Measurements from ENCODE around the gene PCDHA6.
"Not testable (repeated sequence)": the region's sequence is repeated elsewhere in the genome, so short reads cannot be mapped to it uniquely, and the experiment has no call there.

Gene PCDHA6

DNA sequence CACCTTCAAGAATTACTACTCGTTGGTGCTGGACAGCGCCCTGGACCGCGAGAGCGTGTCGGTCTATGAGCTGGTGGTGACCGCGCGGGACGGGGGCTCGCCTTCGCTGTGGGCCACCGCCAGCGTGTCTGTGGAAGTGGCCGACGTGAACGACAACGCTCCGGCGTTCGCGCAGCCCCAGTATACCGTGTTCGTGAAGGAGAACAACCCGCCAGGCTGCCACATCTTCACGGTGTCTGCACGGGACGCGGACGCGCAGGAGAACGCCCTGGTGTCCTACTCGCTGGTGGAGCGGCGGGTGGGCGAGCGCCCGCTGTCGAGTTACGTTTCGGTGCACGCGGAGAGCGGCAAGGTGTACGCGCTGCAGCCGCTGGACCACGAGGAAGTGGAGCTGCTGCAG lies 4.8 kb upstream of the PCDHA6 start:
- DNase-seq, result not testable (repeated sequence)

DNA sequence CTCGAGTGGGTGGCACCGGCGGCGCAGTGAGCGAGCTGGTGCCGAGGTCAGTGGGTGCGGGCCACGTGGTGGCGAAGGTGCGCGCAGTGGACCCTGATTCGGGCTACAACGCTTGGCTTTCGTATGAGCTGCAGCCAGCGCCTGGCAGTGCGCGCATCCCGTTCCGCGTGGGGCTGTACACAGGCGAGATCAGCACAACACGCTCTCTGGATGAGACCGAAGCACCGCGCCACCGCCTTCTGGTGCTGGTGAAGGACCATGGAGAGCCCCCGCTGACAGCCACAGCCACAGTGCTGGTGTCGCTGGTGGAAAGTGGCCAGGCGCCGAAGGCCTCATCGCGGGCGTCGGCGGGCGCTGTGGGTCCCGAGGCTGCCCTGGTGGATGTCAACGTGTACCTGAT lies 4.3 kb upstream of the PCDHA6 start:
- DNase-seq, result no peak

DNA sequence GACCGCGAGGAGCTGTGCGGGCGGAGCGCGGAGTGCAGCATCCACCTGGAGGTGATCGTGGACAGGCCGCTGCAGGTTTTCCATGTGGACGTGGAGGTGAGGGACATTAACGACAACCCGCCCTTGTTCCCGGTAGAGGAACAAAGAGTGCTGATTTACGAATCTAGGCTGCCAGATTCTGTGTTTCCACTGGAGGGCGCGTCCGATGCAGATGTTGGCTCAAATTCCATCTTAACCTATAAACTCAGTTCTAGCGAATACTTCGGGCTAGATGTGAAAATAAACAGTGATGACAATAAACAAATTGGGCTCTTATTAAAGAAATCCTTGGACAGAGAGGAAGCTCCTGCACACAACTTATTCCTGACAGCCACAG lies 590 bp downstream of the PCDHA6 start:
- no peak for DNase-seq

DNA sequence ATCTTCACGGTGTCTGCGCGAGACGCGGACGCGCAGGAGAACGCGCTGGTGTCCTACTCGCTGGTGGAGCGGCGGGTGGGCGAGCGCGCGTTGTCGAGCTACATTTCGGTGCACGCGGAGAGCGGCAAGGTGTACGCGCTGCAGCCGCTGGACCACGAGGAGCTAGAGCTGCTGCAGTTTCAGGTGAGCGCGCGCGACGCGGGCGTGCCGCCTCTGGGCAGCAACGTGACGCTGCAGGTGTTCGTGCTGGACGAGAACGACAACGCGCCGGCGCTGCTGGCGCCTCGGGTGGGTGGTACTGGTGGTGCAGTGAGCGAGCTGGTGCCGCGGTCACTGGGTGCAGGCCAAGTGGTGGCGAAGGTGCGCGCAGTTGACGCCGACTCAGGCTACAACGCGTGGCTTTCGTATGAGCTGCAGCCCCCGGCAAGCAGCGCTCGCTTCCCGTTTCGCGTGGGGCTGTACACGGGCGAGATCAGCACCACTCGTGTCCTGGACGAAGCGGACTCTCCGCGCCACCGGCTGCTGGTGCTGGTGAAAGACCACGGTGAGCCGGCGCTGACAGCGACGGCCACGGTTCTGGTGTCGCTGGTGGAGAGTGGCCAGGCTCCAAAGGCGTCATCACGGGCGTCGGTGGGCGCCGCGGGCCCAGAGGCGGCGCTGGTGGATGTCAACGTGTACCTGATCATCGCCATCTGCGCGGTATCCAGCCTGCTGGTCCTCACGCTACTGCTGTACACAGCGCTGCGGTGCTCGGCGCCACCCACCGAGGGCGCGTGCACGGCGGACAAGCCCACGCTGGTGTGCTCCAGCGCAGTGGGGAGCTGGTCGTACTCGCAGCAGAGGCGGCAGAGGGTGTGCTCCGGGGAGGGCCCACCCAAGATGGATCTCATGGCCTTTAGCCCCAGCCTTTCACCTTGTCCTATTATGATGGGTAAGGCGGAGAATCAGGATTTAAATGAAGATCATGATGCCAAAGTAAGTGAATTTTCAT lies 2.0 kb downstream of the PCDHA6 start:
- DNase-seq, result not testable (repeated sequence)

DNA sequence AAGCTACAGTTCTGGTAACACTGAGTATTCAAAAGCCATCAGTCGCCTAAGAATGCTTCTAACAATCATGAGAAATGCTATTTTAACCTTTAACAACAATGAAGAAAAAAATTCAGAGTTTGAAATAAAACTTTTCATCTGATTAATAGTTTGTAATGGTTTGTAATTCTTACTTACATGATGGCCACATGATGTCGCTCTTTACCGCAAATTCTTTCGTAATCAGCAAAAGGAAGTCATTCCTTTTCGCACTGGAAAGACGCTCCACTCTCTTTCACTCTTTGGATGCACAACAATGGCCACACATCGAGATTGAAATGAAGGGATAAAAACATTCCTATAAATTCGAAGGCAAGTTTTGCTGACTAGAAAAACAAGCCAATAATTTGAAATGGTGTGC lies 6.2 kb downstream of the PCDHA6 start, which contains the start of gene PCDHA7:
Gene PCDHA7 (plus strand): TSS at position 277 of the 400 bp plus-strand sequence. CDS start 115 bp downstream, at position 392.
- DNase-seq, result no peak

DNA sequence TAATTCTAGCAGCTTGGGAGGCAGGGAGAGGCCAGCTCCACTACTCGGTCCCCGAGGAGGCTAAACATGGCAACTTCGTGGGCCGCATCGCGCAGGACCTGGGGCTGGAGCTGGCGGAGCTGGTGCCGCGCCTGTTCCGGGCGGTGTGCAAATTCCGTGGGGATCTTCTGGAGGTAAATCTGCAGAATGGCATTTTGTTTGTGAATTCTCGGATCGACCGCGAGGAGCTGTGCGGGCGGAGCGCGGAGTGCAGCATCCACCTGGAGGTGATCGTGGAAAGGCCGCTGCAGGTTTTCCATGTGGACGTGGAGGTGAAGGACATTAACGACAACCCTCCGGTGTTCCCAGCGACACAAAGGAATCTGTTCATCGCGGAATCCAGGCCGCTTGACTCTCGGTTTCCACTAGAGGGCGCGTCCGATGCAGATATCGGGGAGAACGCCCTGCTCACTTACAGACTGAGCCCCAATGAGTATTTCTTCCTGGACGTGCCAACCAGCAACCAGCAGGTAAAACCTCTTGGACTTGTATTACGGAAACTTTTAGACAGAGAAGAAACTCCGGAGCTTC lies 6.8 kb downstream of the PCDHA6 start:
- DNase-seq, result not testable (repeated sequence)

DNA sequence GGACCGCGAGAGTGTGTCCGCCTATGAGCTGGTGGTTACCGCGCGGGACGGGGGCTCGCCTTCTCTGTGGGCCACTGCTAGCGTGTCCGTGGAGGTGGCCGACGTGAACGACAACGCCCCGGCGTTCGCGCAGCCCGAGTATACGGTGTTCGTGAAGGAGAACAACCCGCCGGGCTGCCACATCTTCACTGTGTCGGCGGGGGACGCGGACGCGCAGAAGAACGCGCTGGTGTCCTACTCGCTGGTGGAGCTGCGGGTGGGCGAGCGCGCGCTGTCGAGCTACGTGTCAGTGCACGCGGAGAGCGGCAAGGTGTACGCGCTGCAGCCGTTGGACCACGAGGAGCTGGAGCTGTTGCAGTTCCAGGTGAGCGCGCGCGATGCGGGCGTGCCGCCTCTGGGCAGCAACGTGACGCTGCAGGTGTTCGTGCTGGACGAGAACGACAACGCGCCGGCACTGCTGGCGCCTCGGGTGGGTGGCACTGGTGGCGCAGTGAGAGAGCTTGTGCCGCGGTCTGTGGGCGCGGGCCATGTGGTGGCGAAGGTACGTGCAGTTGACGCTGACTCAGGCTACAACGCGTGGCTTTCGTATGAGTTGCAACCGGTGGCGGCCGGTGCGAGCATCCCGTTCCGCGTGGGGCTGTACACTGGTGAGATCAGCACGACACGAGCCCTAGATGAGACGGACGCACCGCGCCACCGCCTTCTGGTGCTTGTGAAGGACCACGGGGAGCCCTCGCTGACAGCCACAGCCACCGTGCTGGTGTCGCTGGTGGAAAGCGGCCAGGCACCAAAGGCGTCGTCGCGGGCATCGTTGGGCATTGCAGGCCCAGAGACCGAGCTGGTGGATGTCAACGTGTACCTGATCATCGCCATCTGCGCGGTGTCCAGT lies 8.1 kb downstream of the PCDHA6 start:
- DNase-seq, result no peak

DNA sequence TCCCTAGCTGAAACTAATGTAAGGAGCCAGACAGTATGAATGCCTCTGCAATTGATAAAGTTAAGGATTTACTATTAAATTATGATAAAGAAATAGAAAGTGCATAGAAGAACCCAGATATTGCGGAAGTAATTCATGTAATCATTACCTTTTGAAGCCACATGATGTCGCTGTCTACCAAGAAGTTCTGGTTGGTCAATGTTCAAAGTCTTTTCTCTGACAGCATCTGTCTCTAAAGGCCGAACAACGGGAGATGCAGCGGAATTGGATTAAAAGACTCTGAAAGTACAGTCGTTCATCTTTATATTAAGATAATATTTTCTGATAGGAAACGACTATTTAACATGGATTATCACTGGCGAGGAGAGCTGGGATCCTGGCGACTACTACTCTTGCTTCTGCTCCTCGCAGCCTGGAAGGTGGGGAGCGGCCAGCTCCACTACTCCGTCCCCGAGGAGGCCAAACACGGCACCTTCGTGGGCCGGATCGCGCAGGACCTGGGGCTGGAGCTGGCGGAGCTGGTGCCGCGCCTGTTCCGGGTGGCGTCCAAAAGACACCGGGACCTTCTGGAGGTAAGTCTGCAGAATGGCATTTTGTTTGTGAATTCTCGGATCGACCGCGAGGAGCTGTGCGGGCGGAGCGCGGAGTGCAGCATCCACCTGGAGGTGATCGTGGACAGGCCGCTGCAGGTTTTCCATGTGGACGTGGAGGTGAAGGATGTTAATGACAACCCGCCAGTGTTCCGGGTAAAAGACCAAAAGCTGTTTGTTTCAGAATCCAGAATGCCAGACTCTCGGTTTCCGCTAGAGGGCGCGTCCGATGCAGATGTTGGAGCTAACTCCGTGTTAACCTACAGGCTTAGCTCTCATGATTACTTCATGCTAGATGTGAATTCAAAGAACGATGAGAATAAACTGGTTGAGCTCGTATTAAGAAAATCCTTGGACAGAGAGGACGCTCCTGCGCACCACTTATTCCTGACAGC lies 13.5 kb downstream of the PCDHA6 start, which contains the start of gene PCDHA8:
Gene PCDHA8 (plus strand): TSS at position 210 of the 985 bp plus-strand sequence. CDS start 135 bp downstream, at position 345.
- no peak for DNase-seq

DNA sequence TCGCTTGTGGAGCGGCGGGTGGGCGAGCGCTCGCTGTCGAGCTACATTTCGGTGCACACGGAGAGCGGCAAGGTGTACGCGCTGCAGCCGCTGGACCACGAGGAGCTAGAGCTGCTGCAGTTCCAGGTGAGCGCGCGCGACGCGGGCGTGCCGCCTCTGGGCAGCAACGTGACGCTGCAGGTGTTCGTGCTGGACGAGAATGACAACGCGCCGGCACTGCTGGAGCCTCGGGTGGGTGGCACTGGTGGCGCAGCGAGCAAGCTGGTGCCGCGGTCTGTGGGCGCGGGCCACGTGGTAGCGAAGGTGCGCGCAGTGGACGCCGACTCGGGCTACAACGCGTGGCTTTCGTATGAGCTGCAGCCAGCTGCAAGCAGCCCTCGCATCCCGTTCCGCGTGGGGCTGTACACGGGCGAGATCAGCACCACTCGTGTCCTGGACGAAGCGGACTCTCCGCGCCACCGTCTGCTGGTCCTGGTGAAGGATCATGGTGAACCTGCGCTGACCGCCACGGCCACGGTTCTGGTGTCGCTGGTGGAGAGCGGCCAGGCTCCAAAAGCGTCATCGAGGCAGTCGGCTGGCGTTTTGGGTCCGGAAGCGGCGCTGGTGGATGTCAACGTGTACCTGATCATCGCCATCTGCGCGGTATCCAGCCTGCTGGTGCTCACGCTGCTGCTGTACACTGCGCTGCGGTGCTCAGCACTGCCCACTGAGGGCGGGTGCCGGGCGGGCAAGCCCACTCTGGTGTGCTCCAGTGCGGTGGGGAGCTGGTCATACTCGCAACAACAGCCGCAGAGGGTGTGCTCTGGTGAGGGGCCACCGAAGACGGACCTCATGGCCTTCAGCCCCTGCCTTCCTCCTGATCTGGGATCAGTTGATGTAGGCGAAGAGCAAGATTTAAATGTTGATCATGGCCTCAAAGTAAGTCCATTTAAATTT lies 15.3 kb downstream of the PCDHA6 start:
- no peak for DNase-seq

DNA sequence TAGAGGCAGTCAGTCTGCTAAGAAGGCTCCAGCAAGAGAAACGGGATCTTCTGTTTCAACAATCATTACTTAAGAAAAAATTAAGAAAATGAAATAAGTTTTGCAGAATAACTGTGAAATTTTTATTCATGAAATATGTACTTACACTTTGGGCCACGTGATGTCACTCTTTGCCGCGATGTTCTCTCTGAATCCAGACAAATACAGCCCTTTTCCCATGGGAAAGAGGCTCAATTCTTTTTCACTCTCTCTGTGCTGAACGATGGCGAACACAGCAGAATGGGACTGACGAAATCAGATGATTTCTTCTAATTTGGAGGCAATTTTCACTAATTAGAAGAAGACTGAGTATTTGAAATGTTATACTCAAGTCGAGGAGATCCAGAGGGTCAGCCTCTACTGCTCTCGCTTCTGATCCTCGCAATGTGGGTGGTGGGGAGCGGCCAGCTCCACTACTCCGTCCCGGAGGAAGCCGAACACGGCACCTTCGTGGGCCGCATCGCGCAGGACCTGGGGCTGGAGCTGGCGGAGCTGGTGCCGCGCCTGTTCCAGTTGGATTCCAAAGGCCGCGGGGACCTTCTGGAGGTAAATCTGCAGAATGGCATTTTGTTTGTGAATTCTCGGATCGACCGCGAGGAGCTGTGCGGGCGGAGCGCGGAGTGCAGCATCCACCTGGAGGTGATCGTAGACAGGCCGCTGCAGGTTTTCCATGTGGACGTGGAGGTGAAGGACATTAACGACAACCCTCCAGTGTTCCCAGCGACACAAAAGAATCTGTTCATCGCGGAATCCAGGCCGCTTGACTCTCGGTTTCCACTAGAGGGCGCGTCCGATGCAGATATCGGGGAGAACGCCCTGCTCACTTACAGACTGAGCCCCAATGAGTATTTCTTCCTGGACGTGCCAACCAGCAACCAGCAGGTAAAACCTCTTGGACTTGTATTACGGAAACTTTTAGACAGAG lies 20.7 kb downstream of the PCDHA6 start, which contains the start of gene PCDHA9:
Gene PCDHA9 (plus strand): TSS at position 244 of the 964 bp plus-strand sequence. CDS start 114 bp downstream, at position 358.
- DNase-seq, result not testable (repeated sequence)

DNA sequence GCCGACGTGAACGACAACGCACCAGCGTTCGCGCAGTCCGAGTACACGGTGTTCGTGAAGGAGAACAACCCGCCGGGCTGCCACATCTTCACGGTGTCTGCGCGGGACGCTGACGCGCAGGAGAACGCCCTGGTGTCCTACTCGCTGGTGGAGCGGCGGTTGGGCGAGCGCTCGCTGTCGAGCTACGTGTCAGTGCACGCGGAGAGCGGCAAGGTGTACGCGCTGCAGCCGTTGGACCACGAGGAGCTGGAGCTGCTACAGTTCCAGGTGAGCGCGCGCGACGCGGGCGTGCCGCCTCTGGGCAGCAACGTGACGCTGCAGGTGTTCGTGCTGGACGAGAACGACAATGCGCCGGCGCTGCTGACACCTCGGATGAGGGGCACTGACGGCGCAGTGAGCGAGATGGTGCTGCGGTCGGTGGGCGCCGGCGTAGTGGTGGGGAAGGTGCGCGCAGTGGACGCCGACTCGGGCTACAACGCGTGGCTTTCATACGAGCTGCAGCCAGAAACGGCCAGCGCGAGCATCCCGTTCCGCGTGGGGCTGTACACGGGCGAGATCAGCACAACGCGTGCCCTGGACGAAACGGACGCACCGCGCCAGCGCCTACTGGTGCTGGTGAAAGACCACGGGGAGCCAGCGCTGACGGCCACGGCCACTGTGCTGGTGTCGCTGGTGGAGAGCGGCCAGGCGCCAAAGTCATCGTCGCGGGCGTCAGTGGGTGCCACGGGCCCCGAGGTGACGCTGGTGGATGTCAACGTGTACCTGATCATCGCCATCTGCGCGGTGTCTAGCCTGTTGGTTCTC lies 22.3 kb downstream of the PCDHA6 start:
- DNase-seq, result not testable (repeated sequence)

DNA sequence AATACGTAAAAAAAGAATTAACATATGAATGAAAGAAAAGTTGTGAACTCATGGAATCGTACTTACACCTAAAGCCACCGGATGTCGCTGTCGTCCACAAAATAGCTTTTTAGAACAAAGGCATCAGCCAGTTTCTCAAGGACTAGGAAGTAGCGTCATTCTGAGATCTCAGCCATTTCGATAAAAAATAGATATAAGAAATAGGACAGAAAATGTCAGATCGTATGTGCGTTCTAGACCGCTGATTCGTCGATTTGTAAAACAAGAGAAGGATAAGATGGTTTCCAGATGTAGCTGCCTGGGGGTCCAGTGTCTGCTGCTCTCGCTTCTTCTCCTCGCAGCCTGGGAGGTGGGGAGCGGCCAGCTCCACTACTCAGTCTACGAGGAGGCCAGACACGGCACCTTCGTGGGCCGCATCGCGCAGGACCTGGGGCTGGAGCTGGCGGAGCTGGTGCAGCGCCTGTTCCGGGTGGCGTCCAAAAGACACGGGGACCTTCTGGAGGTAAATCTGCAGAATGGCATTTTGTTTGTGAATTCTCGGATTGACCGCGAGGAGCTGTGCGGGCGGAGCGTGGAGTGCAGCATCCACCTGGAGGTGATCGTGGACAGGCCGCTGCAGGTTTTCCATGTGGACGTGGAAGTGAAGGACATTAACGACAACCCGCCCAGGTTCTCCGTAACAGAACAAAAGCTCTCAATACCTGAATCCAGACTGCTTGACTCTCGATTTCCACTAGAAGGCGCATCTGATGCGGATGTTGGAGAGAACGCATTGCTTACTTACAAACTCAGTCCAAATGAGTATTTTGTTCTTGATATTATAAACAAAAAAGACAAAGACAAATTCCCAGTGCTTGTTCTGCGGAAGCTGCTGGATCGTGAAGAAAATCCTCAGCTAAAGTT lies 28.3 kb downstream of the PCDHA6 start, which contains the start of gene PCDHA10:
Gene PCDHA10 (plus strand): TSS at position 126 of the 903 bp plus-strand sequence. CDS start 152 bp downstream, at position 278.
- DNase-seq, result no peak

DNA sequence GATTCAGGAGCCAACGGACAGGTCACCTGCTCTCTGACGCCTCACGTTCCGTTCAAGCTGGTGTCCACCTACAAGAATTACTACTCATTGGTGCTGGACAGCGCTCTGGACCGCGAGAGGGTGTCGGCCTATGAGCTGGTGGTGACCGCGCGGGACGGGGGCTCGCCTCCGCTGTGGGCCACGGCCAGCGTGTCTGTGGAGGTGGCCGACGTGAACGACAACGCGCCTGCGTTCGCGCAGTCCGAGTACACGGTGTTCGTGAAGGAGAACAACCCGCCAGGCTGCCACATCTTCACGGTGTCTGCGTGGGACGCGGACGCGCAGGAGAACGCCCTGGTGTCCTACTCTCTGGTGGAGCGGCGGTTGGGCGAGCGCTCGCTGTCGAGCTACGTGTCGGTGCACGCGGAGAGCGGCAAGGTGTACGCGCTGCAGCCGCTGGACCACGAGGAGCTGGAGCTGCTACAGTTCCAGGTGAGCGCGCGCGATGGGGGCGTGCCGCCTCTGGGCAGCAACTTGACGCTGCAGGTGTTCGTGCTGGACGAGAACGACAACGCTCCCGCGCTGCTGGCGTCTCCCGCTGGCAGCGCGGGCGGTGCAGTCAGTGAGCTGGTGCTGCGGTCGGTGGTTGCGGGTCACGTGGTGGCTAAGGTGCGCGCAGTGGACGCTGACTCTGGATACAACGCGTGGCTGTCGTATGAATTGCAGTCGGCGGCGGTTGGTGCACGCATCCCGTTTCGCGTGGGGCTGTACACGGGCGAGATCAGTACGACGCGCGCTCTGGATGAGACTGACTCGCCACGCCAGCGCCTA lies 29.6 kb downstream of the PCDHA6 start:
- no peak for DNase-seq

DNA sequence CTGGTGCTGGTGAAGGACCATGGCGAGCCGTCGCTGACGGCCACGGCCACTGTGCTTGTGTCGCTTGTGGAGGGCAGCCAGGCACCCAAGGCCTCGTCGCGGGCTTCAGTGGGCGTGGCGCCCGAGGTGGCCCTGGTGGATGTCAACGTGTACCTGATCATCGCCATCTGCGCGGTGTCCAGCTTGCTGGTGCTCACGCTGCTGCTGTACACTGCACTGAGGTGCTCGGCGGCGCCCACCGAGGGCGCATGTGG lies 30.2 kb downstream of the PCDHA6 start:
- no peak for DNase-seq

DNA sequence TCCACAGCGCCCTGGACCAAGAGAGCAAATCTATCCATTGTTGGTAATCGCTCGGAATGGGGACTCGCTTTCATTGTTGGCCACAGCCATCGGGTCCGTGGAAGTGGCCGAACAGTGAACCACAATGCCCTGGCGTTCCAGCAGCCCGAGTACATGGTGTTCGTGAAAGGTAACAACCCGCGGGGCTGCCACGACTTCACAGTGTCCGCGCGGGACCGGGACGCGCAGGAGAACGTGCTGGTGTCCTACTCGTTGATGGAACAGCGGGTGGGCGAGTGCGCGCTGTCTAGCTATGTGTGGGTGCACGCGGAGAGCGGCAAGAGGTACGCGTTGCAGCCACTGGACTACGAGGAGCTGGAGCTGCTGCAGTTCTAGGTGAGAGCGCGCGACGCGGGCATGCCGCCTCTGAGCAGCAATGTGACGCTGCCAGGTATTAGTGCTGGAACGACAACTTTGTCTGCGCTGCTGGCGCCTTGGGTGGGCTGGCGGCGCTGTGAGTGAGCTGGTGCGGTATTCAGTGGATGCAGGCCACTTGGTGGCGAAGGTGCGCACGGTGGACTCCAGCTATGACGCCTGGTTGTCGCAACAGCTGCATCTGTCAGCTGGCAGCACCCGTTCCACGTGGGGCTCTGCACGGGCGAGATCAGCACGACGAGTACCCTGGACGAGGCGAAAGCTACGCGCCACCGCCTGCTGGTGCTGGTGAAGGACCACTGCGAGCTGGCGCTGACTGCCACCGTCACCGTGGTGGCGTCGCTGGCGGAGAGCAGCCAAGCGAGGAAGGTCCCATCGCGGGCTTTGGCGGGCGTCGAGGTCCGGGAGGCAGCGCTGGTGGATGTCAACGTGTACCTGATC lies 34.9 kb downstream of the PCDHA6 start:
- DNase-seq, result no peak
